GM19240 (cell line): ENCODE measurements around the gene COL17A1.
A peak's percentile ranks its signal among the peaks of the same experiment; 100 is the strongest.

Experiments
- DNase-seq: peaks from one replicate; pipeline ENCODE4 v3.0.0; 2011; ENCODE audit warnings: low spot score; ENCODE audit not compliant: insufficient read length

The COL17A1 gene

DNA sequence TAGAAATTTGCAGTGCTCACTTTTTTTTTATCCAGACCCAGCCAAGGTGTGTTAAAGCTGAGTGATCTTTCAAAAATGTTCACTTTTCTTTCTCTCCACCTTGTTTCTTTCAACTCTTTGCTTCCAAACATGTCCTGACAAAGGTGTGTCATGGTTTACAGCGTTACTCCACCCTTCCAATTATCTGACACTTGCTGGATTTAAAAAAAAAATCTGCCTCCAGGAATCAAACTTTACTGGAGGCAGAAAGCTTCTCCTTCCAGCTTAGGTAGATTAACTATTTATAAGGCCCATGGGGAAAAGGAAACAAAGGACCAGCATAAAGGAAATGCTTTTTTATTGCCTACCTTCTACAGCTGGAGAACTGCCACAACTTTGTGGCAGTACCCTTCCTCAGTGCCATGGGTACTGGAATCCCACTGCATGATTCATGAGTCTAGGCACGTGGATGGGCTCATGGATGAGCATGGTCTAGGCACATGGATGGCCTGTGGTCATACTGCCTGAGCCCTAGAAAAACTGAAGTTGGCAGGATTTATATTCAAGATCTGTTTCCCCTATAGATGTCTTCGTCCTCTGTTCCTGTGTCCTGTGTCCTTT, at the start of gene COL17A1:
Gene COL17A1 (minus strand): TSS at position 80 of the 600 bp plus-strand sequence. CDS start 5,207 bp downstream, outside the sequence.
- no peak for DNase-seq

DNA sequence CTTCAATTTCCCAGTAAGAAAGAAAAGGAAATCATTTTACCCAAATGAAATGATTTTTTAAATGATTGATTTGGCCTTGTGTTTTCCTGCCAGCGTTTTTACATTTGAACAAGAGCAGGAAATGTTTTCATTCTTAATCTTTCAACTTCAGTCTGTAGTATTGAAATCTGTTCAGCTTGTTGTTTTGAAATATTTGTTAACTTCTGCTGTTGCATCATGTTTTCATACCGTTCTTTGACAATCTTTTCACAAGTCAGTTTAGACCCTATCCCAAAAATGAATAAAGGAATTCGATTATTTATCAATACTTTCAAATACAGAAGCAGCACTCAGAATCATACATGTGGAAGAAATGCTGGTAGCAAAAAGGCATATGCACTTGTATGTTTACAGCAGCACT, 44.4 kb upstream of the COL17A1 start:
- DNase-seq: no peak

DNA sequence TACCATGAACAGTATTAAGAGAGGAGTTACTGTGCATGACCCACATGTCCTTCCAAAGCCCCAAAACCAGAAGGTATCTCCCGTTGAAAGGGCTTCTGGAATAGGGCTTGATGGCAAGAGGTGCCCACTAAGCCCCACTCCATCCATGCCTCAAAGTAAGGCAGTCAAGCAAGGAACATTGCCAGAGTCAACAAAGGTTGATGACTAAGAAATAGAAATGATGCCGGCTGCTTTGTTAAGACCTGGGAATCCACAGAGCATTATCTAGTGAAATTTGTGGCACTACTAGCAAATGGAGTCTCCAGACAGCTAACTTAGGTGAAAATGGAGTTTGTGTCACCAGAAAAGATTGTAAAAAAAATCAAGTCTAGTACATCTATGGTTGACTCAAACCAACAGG, 42.5 kb upstream of the COL17A1 start:
- no peak for DNase-seq

DNA sequence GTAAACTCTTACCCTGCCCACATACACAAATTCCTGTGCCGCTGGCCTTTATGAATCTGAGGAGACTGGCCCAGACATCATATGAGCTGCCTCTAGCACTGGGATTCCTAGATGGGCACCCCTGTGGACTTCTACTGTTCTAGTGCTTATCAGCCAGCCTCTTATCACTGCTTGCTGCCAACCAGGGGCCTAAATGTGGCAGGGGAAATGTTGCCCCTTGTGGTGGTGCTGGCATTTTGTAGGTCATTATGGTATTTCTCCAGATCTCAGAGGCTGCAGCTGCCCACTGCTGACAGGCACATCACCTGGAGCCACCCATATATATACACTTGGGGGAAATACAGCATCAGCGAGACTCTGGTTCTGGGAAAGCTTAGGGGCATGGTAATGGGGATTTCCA, 41.7 kb upstream of the COL17A1 start:
- DNase-seq: no peak

DNA sequence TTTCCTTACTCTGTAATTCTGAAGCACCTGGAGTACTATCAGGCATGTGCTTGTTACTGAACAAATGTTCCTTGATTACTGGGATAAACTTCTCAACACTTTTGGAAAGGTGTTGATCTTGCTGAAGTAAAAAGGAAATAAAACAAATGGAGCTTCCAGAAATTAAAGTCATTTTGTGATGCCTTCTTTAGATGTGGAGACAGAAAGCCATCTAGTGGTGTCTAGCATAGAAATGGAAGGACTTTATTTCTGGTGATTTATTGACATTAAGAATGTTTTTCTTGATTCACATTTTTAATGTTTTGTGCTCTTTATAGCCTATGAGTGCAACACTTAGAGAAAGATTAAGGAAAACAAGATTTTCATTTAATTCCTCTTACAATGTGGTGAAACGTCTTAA, 37.7 kb upstream of the COL17A1 start:
- no peak for DNase-seq

DNA sequence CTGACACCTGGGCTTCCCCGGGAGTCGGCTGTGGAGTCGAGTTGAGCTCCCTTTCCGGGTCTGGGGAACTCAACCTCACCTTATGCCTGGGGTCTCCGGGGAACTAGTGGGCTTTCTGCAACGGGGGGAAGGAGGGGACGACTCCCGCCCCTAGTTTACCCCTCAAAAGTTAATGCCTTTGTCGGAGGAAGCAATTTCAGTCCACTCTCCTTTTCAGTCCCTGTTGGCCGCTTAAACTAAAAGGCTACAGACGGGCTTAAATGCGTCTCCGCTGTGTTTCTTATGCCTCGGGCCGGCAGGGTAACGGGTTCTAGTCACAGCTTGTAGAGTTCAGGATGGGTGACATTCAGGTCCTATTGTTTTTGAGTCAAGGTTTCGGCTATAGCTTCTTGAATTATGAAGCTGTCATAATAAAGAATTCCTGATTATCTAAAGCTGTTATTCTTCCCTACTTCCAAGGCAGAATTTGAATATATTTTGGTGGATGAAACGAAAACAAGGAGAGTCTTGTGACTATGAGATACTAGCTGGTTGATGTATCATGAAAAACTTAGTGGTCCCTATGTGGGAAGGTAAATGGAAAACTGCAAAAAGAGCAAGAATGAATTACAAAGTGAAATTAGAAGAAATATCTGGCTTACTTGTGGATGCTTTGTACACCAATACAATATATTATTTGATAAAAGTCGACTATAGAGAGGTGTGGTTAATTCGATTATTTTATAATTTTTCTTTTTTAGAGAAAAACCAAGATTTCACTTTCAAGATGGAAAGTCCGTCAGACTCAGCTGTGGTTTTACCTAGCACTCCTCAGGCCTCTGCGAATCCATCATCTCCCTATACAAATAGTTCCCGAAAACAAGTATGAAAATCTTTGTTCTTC, 36.8 kb upstream of the COL17A1 start:
- no peak for DNase-seq

DNA sequence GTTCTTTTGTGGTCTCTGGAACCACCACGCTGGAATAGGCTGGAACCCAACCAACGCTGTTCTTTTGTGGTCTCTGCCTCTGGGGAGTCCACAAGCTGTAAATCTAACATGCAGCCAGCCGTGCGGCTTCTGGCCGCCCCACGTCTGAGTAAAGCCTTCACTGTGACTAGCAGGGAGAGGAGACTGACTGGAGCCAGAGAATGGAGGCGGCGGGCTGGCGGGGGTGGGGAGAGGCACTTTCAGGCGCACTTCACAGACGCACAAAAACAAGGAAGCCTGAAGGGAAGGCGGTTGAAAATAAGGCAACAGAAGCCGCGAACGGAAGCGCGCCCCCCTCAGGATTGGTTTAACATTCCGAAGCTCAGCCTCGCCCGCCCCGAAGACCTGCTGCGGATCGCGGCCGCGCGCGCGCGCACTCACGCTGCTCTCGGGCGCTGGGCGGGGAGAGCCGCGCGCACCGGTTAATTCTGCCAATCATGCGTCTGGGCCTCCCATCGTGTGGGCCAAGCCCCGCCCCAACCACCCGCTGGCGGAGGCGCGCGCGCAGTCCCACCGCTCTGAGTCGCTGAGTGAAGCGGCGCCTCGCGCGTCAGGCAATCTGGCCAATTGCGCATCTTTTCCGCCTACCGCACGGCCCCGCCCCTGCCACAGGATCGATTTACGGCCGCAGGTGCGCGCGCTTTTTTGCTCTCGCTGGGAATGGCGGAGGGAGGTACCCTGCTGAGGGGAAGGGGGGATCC, 36.0 kb upstream of the COL17A1 start, which contains the start of gene SFR1:
Gene SFR1 (plus strand): TSS at position 687 of the 740 bp plus-strand sequence. CDS start 13 bp downstream, at position 700.
- DNase-seq: peak; percentile 59

DNA sequence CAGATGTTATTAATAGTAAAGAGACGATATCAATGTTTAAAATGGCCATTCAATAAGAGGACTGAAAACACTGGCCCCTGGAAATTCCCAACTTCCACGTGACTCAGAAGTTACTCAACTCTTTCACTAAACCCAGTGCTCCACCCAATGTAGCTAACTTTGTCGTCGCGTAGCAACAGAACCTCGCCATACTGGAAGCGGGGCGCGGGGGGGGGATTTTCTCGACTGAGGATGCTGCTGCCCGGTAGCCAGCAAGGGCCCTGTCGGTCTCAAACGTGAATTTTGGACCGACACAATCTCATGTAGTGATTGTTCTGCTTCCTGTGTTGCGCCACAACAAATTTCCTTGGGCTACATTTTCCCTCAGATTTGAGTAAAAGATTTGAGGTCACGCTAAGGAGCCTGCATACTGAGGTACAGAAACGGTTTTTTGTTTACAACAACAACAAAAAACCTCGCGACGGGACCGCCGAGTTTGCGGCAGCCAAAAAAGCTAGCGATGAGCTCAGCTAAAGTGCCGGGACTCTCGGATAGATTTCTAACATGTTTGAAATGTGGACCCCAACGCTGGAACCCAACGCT, 35.3 kb upstream of the COL17A1 start:
- no peak for DNase-seq

DNA sequence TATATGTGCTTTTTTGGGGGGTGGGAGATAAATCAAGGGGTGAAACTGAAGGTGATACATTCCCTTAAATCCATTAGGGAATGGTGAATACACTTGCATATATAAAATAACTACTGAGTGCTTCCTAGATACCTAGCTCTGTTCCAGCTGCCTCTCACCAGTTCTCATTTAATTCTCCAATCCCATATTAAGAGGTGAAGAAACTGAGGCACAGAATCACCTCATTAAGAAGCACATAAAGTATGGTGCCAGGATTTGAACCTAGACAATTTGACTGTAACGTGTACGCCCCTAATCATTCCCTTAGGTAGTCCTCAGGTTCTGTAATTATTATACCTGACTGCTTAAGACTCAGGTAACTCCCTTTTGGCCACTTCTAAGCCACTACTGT, 34.8 kb upstream of the COL17A1 start:
- no peak for DNase-seq

DNA sequence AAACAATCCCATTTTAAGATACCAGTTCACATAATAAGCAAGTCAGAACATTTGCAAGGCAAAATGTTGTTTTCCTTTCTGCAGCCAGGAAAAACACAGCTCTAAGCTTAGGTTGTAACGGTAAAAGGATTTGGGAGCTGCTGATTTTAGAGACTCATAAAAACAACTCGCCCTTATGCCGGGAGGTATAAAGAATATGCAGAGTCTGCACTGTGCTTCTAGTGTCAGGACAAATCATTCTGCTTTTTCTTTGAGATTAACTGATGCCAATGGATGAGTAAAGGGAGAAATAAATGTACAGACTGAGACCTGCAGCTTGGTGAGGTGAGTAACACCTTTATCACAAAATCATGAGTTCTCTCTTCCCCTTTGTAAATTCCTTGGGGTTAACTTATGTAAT, 34.3 kb upstream of the COL17A1 start:
- no peak for DNase-seq

DNA sequence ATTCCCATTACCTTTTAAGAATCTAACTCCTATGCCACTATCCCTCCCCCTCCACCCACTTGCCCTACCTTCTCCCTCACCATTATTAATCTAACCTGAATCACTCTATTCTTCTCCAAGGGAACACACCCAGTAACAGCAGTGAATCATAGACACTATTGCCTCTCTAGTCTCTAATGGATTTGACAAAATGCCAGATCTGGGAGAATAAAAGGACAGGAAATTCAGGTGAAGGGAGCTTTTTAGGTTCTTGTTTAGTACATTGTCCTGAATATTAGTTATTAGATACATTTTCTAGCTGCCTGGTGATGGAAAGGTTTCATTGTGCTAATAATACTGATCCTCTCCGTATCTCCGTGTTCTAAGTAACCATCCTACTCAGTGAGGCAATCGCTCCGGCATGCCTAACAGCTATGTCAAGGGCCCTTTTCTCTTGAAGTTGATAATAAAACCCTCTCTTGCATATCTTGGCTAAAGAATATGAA, 32.2 kb upstream of the COL17A1 start:
- DNase-seq: no peak

DNA sequence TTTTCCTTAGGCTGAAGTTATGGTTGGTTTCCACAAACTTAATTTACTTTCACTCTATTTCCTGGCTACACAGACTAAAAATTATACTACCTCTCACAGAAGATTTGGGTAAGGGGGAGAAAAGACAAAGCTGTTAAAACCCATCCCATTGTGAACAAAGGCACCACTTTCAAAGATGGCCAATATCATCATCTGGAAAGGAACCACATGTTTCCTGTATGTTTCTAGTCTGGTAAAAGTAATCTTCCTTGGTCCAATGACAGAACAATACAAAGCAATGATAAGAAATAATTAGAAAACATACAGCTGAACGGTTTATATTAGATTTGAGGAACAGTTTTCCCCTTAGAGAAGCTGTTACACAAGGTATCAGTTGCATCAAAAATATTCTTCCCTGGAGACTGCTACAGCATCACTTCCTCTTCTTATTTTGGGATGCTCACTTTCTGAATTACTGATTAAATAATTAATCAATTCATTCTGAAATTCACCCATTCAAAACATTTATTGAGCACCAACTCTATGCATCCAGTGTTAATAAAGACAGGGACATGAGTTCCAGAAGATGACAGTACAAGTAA, 27.8 kb upstream of the COL17A1 start:
- DNase-seq: no peak

DNA sequence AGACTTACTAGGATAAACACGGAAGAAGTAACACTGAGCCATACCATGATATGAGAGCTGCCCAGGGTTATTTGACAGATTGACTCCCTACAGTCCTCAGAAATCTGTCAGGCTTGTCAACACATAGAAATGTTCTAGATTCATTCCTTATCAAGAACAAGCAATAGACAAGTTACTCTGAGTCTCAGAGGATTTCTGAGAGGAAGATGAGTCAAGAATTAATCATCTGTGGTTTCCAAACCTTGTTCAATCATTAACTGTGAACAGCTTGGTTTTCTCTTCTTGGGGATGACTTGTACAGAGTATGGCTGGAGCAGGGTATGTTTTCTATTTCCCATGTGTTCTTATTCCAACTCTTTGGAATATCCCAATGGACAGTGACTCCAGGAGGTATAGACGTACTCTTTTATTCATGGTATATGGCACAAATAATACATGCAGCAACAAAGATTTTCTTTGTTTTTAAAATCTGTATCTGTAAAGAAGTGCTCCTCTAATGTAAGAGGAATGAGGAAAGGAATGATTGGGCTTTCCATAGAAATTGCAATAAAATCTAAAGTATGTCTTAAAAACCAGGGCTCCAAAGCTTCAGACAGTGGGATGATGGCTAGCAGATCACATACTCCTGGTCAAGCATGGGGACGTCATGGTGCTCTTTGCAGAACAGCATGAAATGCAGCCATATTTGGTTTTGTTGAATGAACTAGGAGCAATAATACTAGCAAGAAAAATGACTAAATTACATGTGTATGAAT, 24.4 kb upstream of the COL17A1 start:
- DNase-seq: no peak

DNA sequence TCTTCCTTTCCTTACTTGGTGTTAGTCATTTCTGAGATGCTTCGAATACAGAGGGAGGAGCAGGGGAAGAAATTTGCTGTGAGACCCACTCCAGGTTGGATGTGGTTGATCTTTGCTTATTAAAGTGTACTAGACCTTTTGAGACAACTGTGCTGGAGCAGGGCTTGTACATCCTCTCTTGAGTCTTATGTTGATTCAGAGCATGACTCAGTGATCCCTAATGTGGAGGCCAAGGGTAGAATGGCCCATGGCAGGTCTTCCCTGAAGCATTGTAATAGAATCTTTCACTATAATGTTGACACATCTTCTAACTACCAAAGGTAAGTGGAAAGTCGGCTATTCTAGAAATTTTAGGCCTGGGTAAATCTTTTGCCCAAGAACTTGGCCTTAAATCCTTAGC, 19.2 kb upstream of the COL17A1 start:
- no peak for DNase-seq

DNA sequence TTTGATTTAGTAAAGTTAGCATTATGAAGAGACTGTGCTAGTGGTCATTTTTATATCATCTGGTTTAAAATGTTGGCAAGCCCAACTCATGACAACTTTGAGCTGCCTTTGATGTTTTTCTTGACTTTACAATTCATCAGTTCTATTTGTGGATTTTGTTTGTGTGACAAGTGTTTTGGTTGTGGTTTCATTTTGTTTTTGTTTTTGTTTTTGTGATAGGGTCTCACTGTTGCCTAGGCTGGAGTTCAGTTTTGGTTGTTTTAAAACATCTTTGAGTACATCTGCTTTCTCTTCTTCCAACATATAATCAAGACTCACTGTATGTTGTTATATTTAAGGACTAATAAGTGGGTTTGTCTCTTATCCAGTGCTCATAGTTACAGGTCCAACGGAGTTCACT, 18.7 kb upstream of the COL17A1 start:
- DNase-seq: no peak

DNA sequence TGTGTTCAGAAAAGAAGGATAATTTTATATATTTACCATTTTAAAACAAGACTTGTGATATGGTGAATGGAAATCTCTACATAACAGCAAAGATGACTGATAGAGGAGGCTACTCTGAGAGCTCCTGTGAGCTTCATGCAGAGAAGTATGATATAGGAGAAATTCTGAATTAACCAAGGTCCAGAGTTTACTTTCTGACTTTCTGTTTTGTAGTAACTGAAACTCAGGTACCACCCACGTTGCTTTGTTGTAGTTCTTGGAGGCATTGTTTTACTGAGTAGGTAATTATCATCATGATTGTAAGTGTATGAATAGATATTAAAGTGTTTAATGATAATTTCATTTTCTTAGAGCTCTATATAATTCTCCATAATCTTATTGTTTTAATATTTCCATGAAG, 18.3 kb upstream of the COL17A1 start:
- no peak for DNase-seq

DNA sequence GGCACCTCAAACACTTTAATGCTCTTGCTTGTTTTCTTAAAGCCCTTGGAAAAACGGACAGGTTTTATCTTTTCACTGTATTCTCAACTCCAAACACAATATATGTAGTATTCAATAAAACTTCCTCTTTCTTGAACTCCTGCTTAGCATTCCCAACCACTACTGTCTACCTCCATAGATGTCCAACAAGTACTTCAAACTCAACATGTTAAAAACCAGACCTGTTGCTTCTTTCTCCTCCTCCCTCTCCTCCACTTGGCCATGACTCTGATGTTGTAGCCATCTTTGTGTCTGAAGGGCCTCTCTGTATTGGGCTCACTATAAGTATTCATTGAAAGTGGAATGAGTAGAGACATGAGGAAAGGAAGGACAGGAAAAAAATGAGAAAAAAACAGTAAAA, 16.2 kb upstream of the COL17A1 start:
- DNase-seq: no peak

DNA sequence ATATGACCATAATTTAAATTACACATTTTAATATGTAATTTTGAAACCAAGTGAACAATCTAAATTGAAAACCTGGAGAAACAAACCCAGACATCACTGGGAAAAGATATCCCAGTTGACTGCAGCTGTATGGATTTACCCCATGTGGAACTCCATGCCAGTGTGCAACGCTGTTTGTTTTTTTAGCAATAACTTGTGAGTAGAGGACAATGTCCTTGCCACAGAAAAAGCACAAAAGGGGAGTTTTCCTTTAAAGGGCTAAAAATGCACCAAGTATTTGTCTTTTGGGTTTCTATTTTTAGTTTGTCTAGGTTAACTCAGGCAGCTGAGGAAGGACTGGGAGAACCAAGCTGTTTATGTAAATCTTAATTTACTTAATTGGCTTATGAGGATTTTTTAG, 15.1 kb upstream of the COL17A1 start:
- DNase-seq: no peak

DNA sequence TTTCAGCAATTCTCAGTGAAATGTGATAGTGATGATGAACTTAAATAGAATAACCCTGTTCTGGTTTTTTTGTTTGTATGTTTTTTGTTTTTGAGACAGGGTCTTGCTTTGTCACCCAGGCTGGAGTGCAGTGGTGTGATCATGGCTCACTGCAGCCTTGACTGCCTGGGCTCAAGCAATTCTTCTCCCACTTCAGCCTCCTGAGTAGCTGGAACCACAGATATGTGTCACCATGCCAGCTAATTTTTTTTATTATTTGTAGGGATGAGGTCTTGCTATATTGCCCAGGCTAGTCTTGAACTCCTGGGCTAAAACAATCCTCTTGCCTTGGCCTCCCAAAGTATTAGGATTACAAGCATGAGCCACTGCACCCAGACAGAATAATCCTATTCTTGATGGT, 14.3 kb upstream of the COL17A1 start:
- DNase-seq: no peak

DNA sequence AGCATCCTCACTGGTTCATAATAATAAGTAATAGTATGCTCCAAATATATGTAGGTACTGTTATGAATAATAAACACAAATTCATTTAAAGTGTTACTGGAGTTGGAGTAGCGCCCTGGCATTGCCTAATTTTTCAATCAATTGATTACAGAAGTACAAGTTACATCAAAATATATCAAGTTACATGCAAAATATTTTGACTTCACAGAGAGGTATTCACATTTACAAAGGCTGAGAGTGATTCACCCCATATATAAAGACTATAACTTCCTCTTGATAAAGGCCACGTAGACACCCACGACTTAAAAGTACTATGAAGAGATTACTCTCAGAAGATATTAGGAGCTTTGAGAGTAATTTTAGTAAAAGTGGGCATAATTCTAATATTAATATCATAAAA, 13.6 kb upstream of the COL17A1 start:
- DNase-seq: no peak
